A549 (cell line): Measurements from ENCODE around the gene CCDC85B. TPM values are rescaled to one million over a fixed set of nuclear protein-coding genes. Genes with fewer than 3 reads are reported as not detected.

ENCODE experiments used
- ATAC-seq, 2 experiments: fragments of 200-7000 bp in 1 of 2; fragments of >200 bp in 1 of 2; cut with Nextera tagmentation in 1 of 2; cut with Tn5 transposase in 1 of 2; 3 replicates each; pipeline versions ENCODE4 v1.8.0 to v1.9.1; 2018 to 2020; ENCODE audit warnings: mild to moderate bottlenecking in 1 of 2, moderate library complexity in 1 of 2
- CTCF ChIA-PET: fragments of 300-600 bp; sonication (Branson Sonifier 250); formaldehyde crosslinking; extraction: SDS; loops from one replicate; lab custom pipeline; 2021; ENCODE audit warnings: antibody characterized with exemption, inconsistent platforms; lab: Yijun Ruan, JAX
- POLR2A ChIA-PET: fragments of 350-600 bp; formaldehyde crosslinking; extraction: SDS; loops from one replicate; lab custom pipeline; 2021; ENCODE audit warnings: antibody characterized with exemption, inconsistent platforms; lab: Yijun Ruan, JAX
- DNase-seq, 2 experiments: peaks; one replicate each; pipeline versions ENCODE4 v3.0.0 to v3.0.0-alpha.2; 2011 to 2016; ENCODE audit warnings: low read depth in 1 of 2, low spot score in 1 of 2
- FAIRE-seq: peaks from 2 replicates; lab custom pipeline; 2011; peaks lifted over from hg19 to GRCh38; lab: Jason Lieb, UNC
- H3K27ac ChIP-seq, 2 experiments: fragments of >200 bp; sonication (Bioruptor Twin); formaldehyde crosslinking; 3 replicates each; pipeline ENCODE4 v1.5.1; 2016 to 2017
- H3K4me1 ChIP-seq: fragments of >200 bp; sonication (Bioruptor Twin); formaldehyde crosslinking; 3 replicates; pipeline ENCODE4 v1.6.1; 2016
- H3K4me2 ChIP-seq: fragments of >200 bp; sonication (Bioruptor Twin); formaldehyde crosslinking; 3 replicates; pipeline ENCODE4 v1.6.1; 2016
- H3K4me3 ChIP-seq: fragments of >200 bp; sonication (Bioruptor Twin); formaldehyde crosslinking; 3 replicates; pipeline ENCODE4 v1.5.1; 2016
- H3K9me3 ChIP-seq: fragments of >200 bp; sonication (Bioruptor Twin); formaldehyde crosslinking; 3 replicates; pipeline ENCODE4 v1.6.1; 2016
- BHLHE40 ChIP-seq: IDR thresholded peaks from 2 replicates; pipeline ENCODE4 v1.6.1; 2012; ENCODE audit warnings: low read depth, low read length, inconsistent platforms
- CBX8 ChIP-seq: fragments of 200-600 bp; sonication (generic); IDR thresholded peaks from 2 replicates; pipeline ENCODE4 v1.6.1; 2016
- CEBPB ChIP-seq, 2 experiments: fragments of >200 bp in 1 of 2; sonication (Bioruptor Twin) in 1 of 2; formaldehyde crosslinking in 1 of 2; IDR thresholded peaks; 2 replicates each; pipeline ENCODE4 v1.6.1; 2012 to 2016
- CTCF ChIP-seq: fragments of >200 bp; sonication (Bioruptor Twin); formaldehyde crosslinking; IDR thresholded peaks from 3 replicates; pipeline ENCODE4 v1.5.1; 2016
- EHMT2 ChIP-seq: fragments of 200-600 bp; sonication (generic); IDR thresholded peaks from 2 replicates; pipeline ENCODE4 v1.6.1; 2016; ENCODE audit warnings: antibody characterized with exemption, low read depth, mild to moderate bottlenecking, moderate library complexity
- EP300 ChIP-seq, 2 experiments: fragments of >200 bp; sonication (Bioruptor Twin); formaldehyde crosslinking; IDR thresholded peaks; 2 replicates in 1 of 2; 3 replicates in 1 of 2; pipeline ENCODE4 v1.6.1; 2016 to 2017
- ESRRA ChIP-seq: fragments of 150-350 bp; IDR thresholded peaks from 2 replicates; pipeline ENCODE4 v1.6.1; 2014; ENCODE audit warnings: mild to moderate bottlenecking, low read length, borderline replicate concordance
- FOSL2 ChIP-seq, 2 experiments: fragments of 450-650 bp in 1 of 2; fragments of >200 bp in 1 of 2; sonication (Bioruptor Twin) in 1 of 2; formaldehyde crosslinking; IDR thresholded peaks; 2 replicates each; pipeline versions ENCODE4 v1.5.0 to v1.6.1; 2016 to 2020; ENCODE audit warnings: mild to moderate bottlenecking in 1 of 2, moderate library complexity in 1 of 2
- GATA3 ChIP-seq: IDR thresholded peaks from 2 replicates; pipeline ENCODE4 v1.6.1; 2012; ENCODE audit warnings: borderline replicate concordance
- HMGXB4 ChIP-seq: fragments of 250-450 bp; sonication (Bioruptor Pico); IDR thresholded peaks from 2 replicates; pipeline ENCODE4 v1.5.0; 2021; ENCODE audit warnings: mild to moderate bottlenecking, moderate library complexity, borderline replicate concordance
- HOXB13 ChIP-seq: fragments of 250-450 bp; sonication (Bioruptor Pico); IDR thresholded peaks from 2 replicates; pipeline ENCODE4 v1.5.0; 2020; ENCODE audit warnings: low read depth, mild to moderate bottlenecking, moderate library complexity
- HOXB5 ChIP-seq: fragments of 250-450 bp; sonication (Bioruptor Pico); IDR thresholded peaks from 2 replicates; pipeline ENCODE4 v1.5.0; 2020; ENCODE audit warnings: mild to moderate bottlenecking, moderate library complexity
- JUN ChIP-seq, 2 experiments: fragments of >200 bp; sonication (Bioruptor Twin); formaldehyde crosslinking; IDR thresholded peaks; 2 replicates in 1 of 2; 3 replicates in 1 of 2; pipeline ENCODE4 v1.6.1; 2016 to 2017
- KDM5A ChIP-seq: fragments of 200-600 bp; sonication (generic); IDR thresholded peaks from 2 replicates; pipeline ENCODE4 v1.6.1; 2016; ENCODE audit warnings: antibody characterized with exemption, mild to moderate bottlenecking
- MAX ChIP-seq: IDR thresholded peaks from 2 replicates; pipeline ENCODE4 v1.6.1; 2012
- MAZ ChIP-seq: fragments of 150-350 bp; IDR thresholded peaks from 2 replicates; pipeline ENCODE4 v1.6.1; 2014; ENCODE audit warnings: antibody characterized with exemption, low read depth, low read length, borderline replicate concordance
- MYC ChIP-seq: IDR thresholded peaks from 2 replicates; pipeline ENCODE4 v1.6.1; 2012; ENCODE audit warnings: mild to moderate bottlenecking, inconsistent platforms, low read length, improper control_type of control experiment, borderline replicate concordance
- NPAS2 ChIP-seq: fragments of 250-450 bp; sonication (Bioruptor Pico); IDR thresholded peaks from 2 replicates; pipeline ENCODE4 v1.8.0; 2022; ENCODE audit warnings: mild to moderate bottlenecking, moderate library complexity, borderline replicate concordance
- NR3C1 ChIP-seq: fragments of >200 bp; sonication (Bioruptor Twin); formaldehyde crosslinking; IDR thresholded peaks from 3 replicates; pipeline ENCODE4 v1.6.1; 2017
- PHF8 ChIP-seq: fragments of 200-600 bp; sonication (generic); IDR thresholded peaks from 2 replicates; pipeline ENCODE4 v1.6.1; 2016; ENCODE audit warnings: low read depth, mild to moderate bottlenecking, antibody characterized with exemption, moderate library complexity, borderline replicate concordance
- POLR2AphosphoS2 ChIP-seq: conservative IDR thresholded peaks from 2 replicates; pipeline ENCODE4 v1.6.1; 2012; ENCODE audit warnings: low read length, improper control_type of control experiment, inconsistent platforms
- RAD21 ChIP-seq, 2 experiments: fragments of >200 bp in 1 of 2; sonication (Bioruptor Twin) in 1 of 2; formaldehyde crosslinking in 1 of 2; IDR thresholded peaks in 1 of 2; conservative IDR thresholded peaks in 1 of 2; 2 replicates in 1 of 2; 3 replicates in 1 of 2; pipeline ENCODE4 v1.6.1; 2012 to 2018; ENCODE audit warnings: inconsistent platforms in 1 of 2
- RARB ChIP-seq: fragments of 250-450 bp; sonication (Bioruptor Pico); IDR thresholded peaks from 2 replicates; pipeline ENCODE4 v1.8.0; 2021; ENCODE audit warnings: mild to moderate bottlenecking, moderate library complexity
- RCOR1 ChIP-seq: fragments of 150-350 bp; IDR thresholded peaks from 2 replicates; pipeline ENCODE4 v1.6.1; 2014; ENCODE audit warnings: antibody characterized with exemption, low read length, low read depth
- SMC3 ChIP-seq: fragments of >200 bp; sonication (Bioruptor Twin); formaldehyde crosslinking; IDR thresholded peaks from 3 replicates; pipeline ENCODE4 v1.6.1; 2018; ENCODE audit warnings: inconsistent platforms
- SREBF2 ChIP-seq: fragments of 450-650 bp; IDR thresholded peaks from 2 replicates; pipeline ENCODE4 v1.6.1; 2014; ENCODE audit warnings: mild to moderate bottlenecking, moderate library complexity
- ZC3H11A ChIP-seq: fragments of 450-650 bp; IDR thresholded peaks from 2 replicates; pipeline ENCODE4 v1.6.1; 2014; ENCODE audit warnings: antibody characterized with exemption, mild to moderate bottlenecking
- ZFP36 ChIP-seq: fragments of 450-650 bp; IDR thresholded peaks from 2 replicates; pipeline ENCODE4 v1.6.1; 2014; ENCODE audit warnings: borderline replicate concordance; ENCODE audit not compliant: partially characterized antibody
- WGBS: methylation state at CpG from one replicate; pipeline ENCODE4 v1.1.6; 2017; ENCODE audit errors: missing lambda C conversion rate; 5-methylcytosine and 5-hydroxymethylcytosine counted together
- polyA plus RNA-seq, 4 experiments: library from polyadenylated mRNA; depleted of rRNA in 3 of 4; stranded (reverse); fragments of >200 nt; fragmentation: RNase III in 1 of 4; extraction: RNeasy Plus Mini Kit Qiagen cat#74134 plus additional on column Dnase treatment in 1 of 4; gene quantifications; 2 replicates in 3 of 4; 3 replicates in 1 of 4; pipeline ENCODE4 v1.2.3, GENCODE V29; 2011 to 2017
- TF ChIP-seq, protein P1 (sequence below): fragments of >200 bp; sonication (Bioruptor Twin); formaldehyde crosslinking; IDR thresholded peaks from 3 replicates; pipeline ENCODE4 v1.6.1; 2016

Gene CCDC85B
- polyA plus RNA-seq, 2 of the 4 experiments (the other 2 are of a cell fraction): 7.3 to 27.5 TPM

- TF ChIP-seq PHF8 (peak; percentile 78; the same call in 1 of the 2 replicates), MAX (peak; percentile 75; the same call in 1 of the 2 replicates), FOSL2 (IDR thresholded peaks at IDR 0.05) (no peak), FOSL2 (CRISPR knock-in tag; IDR thresholded peaks at IDR 0.05) (peak; percentile 44), JUN (IDR thresholded peaks at IDR 0.05) (peak; percentile 48 to 87; a peak in 4 of 5 replicates)
- TF ChIP-seq, protein P1, sequence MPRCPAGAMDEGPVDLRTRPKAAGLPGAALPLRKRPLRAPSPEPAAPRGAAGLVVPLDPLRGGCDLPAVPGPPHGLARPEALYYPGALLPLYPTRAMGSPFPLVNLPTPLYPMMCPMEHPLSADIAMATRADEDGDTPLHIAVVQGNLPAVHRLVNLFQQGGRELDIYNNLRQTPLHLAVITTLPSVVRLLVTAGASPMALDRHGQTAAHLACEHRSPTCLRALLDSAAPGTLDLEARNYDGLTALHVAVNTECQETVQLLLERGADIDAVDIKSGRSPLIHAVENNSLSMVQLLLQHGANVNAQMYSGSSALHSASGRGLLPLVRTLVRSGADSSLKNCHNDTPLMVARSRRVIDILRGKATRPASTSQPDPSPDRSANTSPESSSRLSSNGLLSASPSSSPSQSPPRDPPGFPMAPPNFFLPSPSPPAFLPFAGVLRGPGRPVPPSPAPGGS: peak; percentile 88
Observed at GRCh38 chr11:65888163-65888814, 2.2 kb upstream of the CCDC85B start, which contains the start of gene FIBP (continued).

GRCh38 chr11:65891219-65892136 lies 1.0 kb downstream of the CCDC85B start:
- ChIA-PET POLR2A (interaction anchor here (0.5 to 4.3 kb wide), 12 partner anchors 7 to 179 kb away, joined by 3 to 38 read pairs (median 9); partner anchors contain the start of genes C11orf68, CFL1, FOSL1 and KAT5), CTCF (interaction anchor here (0.5 to 20.5 kb wide), 16 partner anchors 12 to 187 kb away, joined by 3 to 618 read pairs (median 4); partner anchors contain the start of genes C11orf68, CFL1, CTSW and DRAP1)
- WGBS: 23% methylated on average over 24 of the region's 57 CpGs
- ATAC-seq (peak in 1 of 2 experiments; percentile 2; a peak in 5 of 6 replicates), DNase-seq (peak; percentile 43 to 52), FAIRE-seq (no peak)
- Histone ChIP-seq H3K9me3 (no peaks in the 10 kb centered on the region), H3K4me1 (peaks cover 58% of the 10 kb centered on the region), H3K27ac (peak overlapping the region; percentile 87 to 96), H3K4me2 (peak overlapping the region; percentile 97), H3K4me3 (peak overlapping the region; percentile 69)
- peak; percentile 91 for TF ChIP-seq ZFP36
- no peak for TF ChIP-seq HOXB5 (CRISPR knock-in tag)
- 0 out of 5 replicates have a peak, but pooled peaks of 1 of the 2 experiments have one; percentile 2 for TF ChIP-seq RAD21 (conservative IDR thresholded peaks at IDR 0.05 in 1 of 2, IDR thresholded peaks at IDR 0.05 in 1 of 2)
- TF ChIP-seq HMGXB4 (CRISPR knock-in tag): no peak
- no peak for TF ChIP-seq PHF8
- no peak for TF ChIP-seq EHMT2
- TF ChIP-seq SREBF2: no peak
- TF ChIP-seq SMC3: no peak
- TF ChIP-seq NR3C1: no peak
- no peak for TF ChIP-seq CBX8
- no peak for TF ChIP-seq HOXB13 (CRISPR knock-in tag)
- TF ChIP-seq ZC3H11A: no peak
- peak in 1 of 2 experiments; percentile 60; a peak in 3 of 5 replicates for TF ChIP-seq JUN (IDR thresholded peaks at IDR 0.05)
- no peak for TF ChIP-seq BHLHE40
- no peak for TF ChIP-seq MYC
- TF ChIP-seq POLR2AphosphoS2: peak; percentile 96
- no peak for TF ChIP-seq MAZ
- TF ChIP-seq ESRRA: 0 out of 2 replicates have a peak, but pooled peaks have one; percentile 18
- no peak for TF ChIP-seq CEBPB (IDR thresholded peaks at IDR 0.05)
- TF ChIP-seq NPAS2: no peak
- no peak for TF ChIP-seq EP300 (IDR thresholded peaks at IDR 0.05)
- peak; percentile 33; the same call in 2 of the 3 replicates for TF ChIP-seq CTCF
- TF ChIP-seq MAX: peak; percentile 5; the same call in 1 of the 2 replicates
- TF ChIP-seq RARB (CRISPR knock-in tag): peak; percentile 14
- TF ChIP-seq GATA3: no peak
- no peak for TF ChIP-seq RCOR1
- no peak for TF ChIP-seq KDM5A
